ENCODE measurements around the gene PROSER3. TPM values are rescaled to one million over a fixed set of nuclear protein-coding genes. Genes with fewer than 3 reads are reported as not detected.

The PROSER3 gene
- total and polyA plus RNA-seq, 2 of the 13 experiments (the other 11 are each of a cell fraction or from before 2014, with no cell fraction given), result 5.1 to 5.7 TPM

- 0 out of 2 replicates have a peak, but pooled peaks have one; percentile 13 for TF ChIP-seq KLF12 (CRISPR knock-in tag; IDR thresholded peaks at IDR 0.05; ENCODE audit: borderline replicate concordance)
- TF ChIP-seq KLF16 (CRISPR knock-in tag; IDR thresholded peaks at IDR 0.05), result 0 out of 4 replicates have a peak, but pooled peaks of 1 of the 2 experiments have one; percentile 1
- TF ChIP-seq SP2 (CRISPR knock-in tag; IDR thresholded peaks at IDR 0.05), result peak; percentile 50
- no peak for TF ChIP-seq ZNF318 (CRISPR knock-in tag; IDR thresholded peaks at IDR 0.05)
- peak; percentile 58 for TF ChIP-seq SUZ12 (IDR thresholded peaks at IDR 0.05; ENCODE audit: low read depth, low read length)
- peak; percentile 91 for TF ChIP-seq GATAD1 (CRISPR knock-in tag; IDR thresholded peaks at IDR 0.05)
- peak; percentile 98 for TF ChIP-seq CREM (IDR thresholded peaks at IDR 0.05)
- 0 out of 2 replicates have a peak, but pooled peaks have one; percentile 35 for TF ChIP-seq CREM (CRISPR knock-in tag; IDR thresholded peaks at IDR 0.05)
- no peak for TF ChIP-seq SAFB2 (CRISPR knock-in tag; IDR thresholded peaks at IDR 0.05; ENCODE audit: borderline replicate concordance, low read depth)
- TF ChIP-seq ZHX2 (IDR thresholded peaks at IDR 0.05; ENCODE audit: low read depth), result peak; percentile 70
- TF ChIP-seq ZHX2 (CRISPR knock-in tag; IDR thresholded peaks at IDR 0.05; ENCODE audit: borderline replicate concordance), result no peak
- peak; percentile 31; the same call in 1 of the 2 replicates for TF ChIP-seq SIN3B (IDR thresholded peaks at IDR 0.05; ENCODE audit: low read length)
- TF ChIP-seq GZF1 (CRISPR knock-in tag; IDR thresholded peaks at IDR 0.05), result no peak
- TF ChIP-seq KDM3A (CRISPR knock-in tag; IDR thresholded peaks at IDR 0.05; ENCODE audit: low read depth), result no peak
- no peak for TF ChIP-seq ZMYM4 (CRISPR knock-in tag; IDR thresholded peaks at IDR 0.05)
- no peak for TF ChIP-seq REL (CRISPR knock-in tag; conservative IDR thresholded peaks at IDR 0.05)
Measured at GRCh38 chr19:35745328-35746086, 12.5 kb upstream of the PROSER3 start, which contains the start of the genes PSENEN and U2AF1L4 (continued).

All from HepG2 (cell line).